SJCRH30 (cell line): ENCODE data around the gene SIGLEC1. TPM values are rescaled to one million over a fixed set of nuclear protein-coding genes. Genes with fewer than 3 reads are reported as not detected.

Experiments
- DNase-seq, 2 experiments: peaks; one replicate each; pipeline ENCODE4 v3.0.0-alpha.2; 2015 to 2020
- H3K27ac ChIP-seq: fragments of 250-450 bp; sonication (Bioruptor Pico); 2 replicates; pipeline ENCODE4 v1.5.1; 2020; ENCODE audit warnings: mild to moderate bottlenecking, moderate library complexity
- H3K27me3 ChIP-seq: fragments of 250-450 bp; sonication (Bioruptor Pico); 2 replicates; pipeline ENCODE4 v1.5.1; 2020; ENCODE audit warnings: mild to moderate bottlenecking, moderate library complexity
- H3K36me3 ChIP-seq: fragments of 250-450 bp; sonication (Bioruptor Pico); 2 replicates; pipeline ENCODE4 v1.5.1; 2020; ENCODE audit warnings: mild to moderate bottlenecking, moderate library complexity
- H3K4me1 ChIP-seq: fragments of 250-450 bp; sonication (Bioruptor Pico); 2 replicates; pipeline ENCODE4 v1.5.1; 2020; ENCODE audit warnings: mild to moderate bottlenecking, moderate library complexity
- H3K4me3 ChIP-seq: fragments of 250-450 bp; sonication (Bioruptor Pico); 2 replicates; pipeline ENCODE4 v1.5.1; 2020; ENCODE audit warnings: mild to moderate bottlenecking, moderate library complexity
- H3K9me3 ChIP-seq: fragments of 250-450 bp; sonication (Bioruptor Pico); replicated peaks from 2 replicates; pipeline ENCODE4 v1.5.1; 2020; ENCODE audit warnings: mild to moderate bottlenecking, moderate library complexity
- total RNA-seq: library from RNA; depleted of rRNA; stranded (reverse); fragments of >200 nt; shearing (Covaris generic); gene quantifications from 2 replicates; pipeline ENCODE4 v1.2.3, GENCODE V29; 2014; rRNA removed

SIGLEC1 gene
- 0.02 TPM in 1 of 2 replicates, not detected in the other for total RNA-seq

DNA sequence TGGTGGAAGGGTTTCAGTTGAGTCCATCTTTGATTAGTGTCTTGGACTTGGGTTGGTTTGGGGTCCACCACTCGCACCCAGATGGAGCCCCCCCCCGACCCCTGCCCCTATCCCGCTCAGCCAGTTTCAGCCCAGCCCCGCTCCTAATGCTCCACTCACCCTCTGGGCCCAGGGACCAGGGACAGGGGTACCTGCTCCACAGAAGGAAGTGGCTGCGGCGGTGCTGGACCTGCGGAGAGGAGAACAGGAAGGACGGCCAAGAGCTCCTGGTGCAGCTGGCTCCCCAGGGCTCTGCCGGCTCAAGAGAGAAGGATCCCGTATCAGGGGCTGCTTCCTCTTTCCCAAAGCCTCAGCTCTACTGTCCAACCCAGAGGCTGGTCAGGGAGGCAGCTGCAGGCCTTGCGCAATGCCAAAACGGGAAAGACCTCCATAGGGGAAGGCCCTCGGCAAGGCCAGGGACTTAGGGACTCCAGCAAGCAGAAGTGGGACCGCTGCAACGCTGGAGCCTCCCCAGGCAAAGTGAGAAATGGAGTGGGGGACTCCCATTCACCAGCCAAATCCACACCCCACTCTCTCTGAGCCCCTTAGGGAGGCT is at the start of gene SIGLEC1:
TSS of gene SIGLEC1 (minus strand) at position 322 of the 595 bp plus-strand sequence. CDS start 5,472 bp downstream, outside the sequence.
- Histone ChIP-seq H3K4me1 (no peaks in the 10 kb centered on the region), H3K27ac (no peak within 1 kb of the TSS), H3K4me3 (no peak within 1 kb of the TSS), H3K27me3 (no peaks in the 10 kb centered on the region), H3K36me3 (no peaks in the 10 kb centered on the region), H3K9me3 (no peaks in the 10 kb centered on the region)
- no peak for DNase-seq

DNA sequence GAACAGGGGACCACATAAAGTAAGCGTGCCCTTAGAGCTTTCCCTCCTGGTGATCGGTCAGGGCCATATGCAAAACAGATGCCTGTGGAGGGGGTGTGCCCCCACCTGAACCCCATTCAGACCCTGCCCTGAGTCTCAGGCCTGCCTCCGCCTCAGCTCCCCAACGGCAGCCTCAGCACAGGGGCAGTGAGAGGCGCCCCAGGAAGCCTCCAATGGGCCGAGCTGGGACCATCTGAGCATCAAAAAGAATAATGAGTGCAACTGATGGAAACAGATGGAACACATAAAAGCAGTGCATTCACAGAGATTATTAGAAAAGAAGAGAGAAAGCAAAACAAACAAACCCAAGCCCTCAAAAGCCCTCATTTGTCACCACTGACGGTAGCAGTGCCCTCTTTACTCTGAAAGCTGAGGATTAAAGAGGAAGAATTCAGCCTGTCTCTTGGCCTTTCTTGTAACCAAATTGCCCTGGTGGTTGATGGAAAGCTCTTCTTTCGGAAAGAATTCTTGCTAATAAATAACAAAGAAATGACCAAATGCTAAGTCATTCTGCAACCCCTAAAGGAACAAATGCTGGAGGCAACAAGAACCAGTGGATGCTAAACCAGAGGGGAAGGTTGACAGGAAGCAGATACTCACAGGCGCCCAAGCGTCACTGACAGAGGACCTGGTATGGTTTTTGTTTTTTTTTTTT is 48.4 kb upstream of the SIGLEC1 start:
- H3K4me3 ChIP-seq, result no peak overlapping the region
- H3K9me3 ChIP-seq, result no peaks in the 10 kb centered on the region
- H3K27me3 ChIP-seq, result no peaks in the 10 kb centered on the region
- H3K4me1 ChIP-seq, result no peaks in the 10 kb centered on the region
- peaks cover 5% of the 10 kb centered on the region; the same call in 1 of the 2 replicates for H3K36me3 ChIP-seq
- DNase-seq, result no peak
- H3K27ac ChIP-seq, result no peak overlapping the region

DNA sequence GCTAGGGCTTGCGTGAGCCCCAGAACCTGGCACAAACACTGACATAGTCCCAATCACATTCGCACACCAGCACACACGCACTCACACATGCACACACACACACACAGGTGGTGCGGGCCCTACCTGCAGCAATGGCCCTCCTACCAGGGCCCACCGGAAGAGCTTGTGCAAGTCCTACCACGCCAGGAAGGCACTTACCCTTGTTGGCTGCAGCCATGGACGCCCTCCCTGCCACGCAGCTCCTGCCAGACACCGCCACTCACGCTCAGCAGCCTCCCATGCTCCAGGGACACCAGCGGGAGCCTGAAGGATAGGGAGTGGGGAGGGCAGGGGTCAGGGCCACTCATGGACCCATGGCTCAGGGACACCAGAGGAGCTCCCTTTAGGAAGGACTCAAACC is 47.5 kb upstream of the SIGLEC1 start:
- Histone ChIP-seq H3K27me3 (no peaks in the 10 kb centered on the region), H3K4me1 (no peaks in the 10 kb centered on the region)
- DNase-seq, result no peak

DNA sequence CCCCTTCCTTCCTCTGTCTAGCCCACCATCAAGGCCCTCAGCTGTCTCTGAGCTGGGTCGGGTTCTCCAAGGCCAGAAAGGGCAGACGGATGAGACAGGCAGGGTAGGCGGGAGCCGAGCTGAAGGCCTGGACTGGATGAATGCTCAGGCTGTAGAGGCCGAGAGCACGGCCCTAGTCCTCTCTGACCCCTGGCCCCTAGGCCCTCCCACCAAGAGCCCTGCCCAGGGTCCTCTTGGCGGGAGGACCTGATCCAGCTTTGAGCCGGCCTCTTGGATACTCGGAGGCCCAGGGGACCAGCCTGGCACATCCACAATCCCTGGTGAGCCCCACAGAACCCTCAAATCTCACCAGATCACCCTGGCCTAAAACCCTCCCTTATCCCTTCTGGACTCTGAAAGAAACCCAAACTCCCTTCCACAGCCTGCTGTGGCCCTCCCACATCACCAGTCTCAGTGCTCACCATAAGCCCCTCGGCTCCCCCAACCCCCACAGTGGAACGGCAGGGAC is 47.0 kb upstream of the SIGLEC1 start:
- Histone ChIP-seq H3K27ac (no peak overlapping the region), H3K27me3 (no peaks in the 10 kb centered on the region), H3K9me3 (no peaks in the 10 kb centered on the region), H3K4me3 (no peak overlapping the region), H3K36me3 (peaks cover 5% of the 10 kb centered on the region; the same call in 1 of the 2 replicates), H3K4me1 (no peaks in the 10 kb centered on the region)
- DNase-seq, result no peak

More for the DNA sequence above, 47.5 kb upstream of the SIGLEC1 start:
- Histone ChIP-seq H3K4me3 (no peak overlapping the region), H3K9me3 (no peaks in the 10 kb centered on the region), H3K36me3 (peaks cover 5% of the 10 kb centered on the region; the same call in 1 of the 2 replicates), H3K27ac (no peak overlapping the region)

DNA sequence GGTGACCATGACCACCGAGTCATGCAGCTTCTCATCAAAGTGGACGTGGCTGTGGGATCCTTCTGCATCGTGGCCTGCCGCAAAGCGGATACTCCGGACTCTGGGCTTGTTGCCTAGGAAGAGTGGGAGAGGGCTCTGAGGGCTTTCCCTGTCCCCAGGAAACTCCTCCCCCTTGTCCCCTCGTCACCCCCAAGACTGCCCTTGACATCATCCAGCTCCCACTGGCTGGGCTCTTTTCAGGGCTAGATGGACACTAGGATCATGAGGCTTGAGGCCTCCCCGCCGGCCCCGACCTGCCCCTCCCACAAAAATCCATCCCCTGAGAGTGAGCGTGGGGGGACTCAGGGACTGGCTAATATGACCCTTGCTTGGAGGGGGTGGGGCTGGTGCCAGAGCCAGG is 46.2 kb upstream of the SIGLEC1 start:
- DNase-seq, result no peak
- Histone ChIP-seq H3K4me3 (no peak overlapping the region), H3K9me3 (no peaks in the 10 kb centered on the region), H3K4me1 (no peaks in the 10 kb centered on the region), H3K27ac (no peak overlapping the region), H3K36me3 (peaks cover 5% of the 10 kb centered on the region; the same call in 1 of the 2 replicates), H3K27me3 (no peaks in the 10 kb centered on the region)

DNA sequence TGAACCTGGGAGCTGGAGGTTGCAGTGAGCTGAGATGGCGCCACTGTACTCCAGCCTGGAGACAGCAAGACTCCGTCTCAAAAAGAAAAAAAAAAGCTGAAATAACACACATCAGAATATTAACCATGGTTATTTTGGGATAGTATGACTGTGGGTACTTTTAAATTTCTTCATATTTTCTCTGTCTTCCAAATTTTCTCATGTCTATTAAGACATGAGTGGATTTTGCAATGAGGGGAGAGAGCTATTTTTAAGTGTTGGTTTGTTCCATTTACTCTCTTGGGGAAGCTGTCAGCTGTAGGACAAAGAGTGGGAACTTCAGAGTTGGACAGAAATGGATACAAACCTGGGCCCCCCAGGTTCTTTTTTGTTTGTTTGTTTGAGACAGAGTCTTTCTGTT is 44.9 kb upstream of the SIGLEC1 start:
- H3K4me1 ChIP-seq, result no peaks in the 10 kb centered on the region
- H3K4me3 ChIP-seq, result no peak overlapping the region
- DNase-seq, result no peak
- H3K27ac ChIP-seq, result no peak overlapping the region
- H3K36me3 ChIP-seq, result peaks cover 5% of the 10 kb centered on the region; the same call in 1 of the 2 replicates
- no peaks in the 10 kb centered on the region for H3K9me3 ChIP-seq
- H3K27me3 ChIP-seq, result no peaks in the 10 kb centered on the region

DNA sequence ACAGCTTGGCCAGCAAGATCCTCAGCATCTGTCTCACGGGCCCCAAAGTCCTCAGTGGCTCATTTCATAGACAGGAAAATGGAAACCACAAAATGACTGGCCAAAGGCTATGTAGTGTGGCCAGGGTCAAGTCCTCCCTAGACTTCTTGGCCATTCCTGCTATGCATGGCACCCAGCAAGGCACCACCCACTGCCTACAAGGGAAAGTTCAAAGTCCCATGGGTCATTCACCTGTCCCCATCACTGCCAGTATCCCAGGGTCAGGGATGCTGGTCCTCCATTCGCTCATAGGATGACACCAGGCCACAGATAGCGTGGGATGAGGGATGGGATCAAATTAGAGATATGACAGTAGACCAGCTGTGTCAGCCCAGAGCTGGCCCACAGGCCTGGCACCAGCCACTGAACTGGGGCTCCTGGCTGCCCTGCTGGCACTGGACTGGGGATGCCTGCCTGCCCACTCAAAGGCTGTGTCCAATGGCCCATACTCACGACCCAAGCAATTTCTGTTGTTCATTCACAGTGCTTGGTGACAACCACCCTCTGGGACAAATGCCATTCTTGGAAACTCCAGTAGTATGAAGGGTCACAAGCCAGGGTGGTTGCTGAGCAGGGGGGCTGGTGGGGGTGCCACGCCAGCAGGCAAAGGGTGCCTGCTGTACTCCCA is 43.5 kb upstream of the SIGLEC1 start:
- Histone ChIP-seq H3K36me3 (peaks cover 5% of the 10 kb centered on the region; the same call in 1 of the 2 replicates), H3K9me3 (no peaks in the 10 kb centered on the region), H3K27me3 (no peaks in the 10 kb centered on the region), H3K27ac (no peak overlapping the region), H3K4me1 (no peaks in the 10 kb centered on the region), H3K4me3 (no peak overlapping the region)
- no peak for DNase-seq

DNA sequence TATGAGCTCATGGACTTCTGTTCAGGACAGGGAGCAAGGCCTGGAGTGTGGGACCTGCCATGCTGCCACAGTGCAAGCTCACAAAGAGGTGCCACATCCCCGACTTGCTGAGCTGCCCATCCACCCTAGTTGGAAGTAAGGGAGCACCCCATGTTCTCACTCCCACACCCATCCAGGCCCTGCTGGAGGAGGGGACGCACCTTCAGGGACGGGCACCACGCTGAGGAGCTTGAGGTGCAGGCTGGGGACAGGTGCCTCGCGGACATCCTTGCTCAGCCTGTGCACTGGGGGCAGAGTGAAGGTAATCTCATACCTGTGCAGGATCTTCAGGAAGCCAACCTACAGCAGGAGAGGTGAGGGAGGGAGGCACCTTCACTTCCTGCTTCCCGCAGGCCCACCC is 42.9 kb upstream of the SIGLEC1 start:
- Histone ChIP-seq H3K36me3 (peaks cover 5% of the 10 kb centered on the region; the same call in 1 of the 2 replicates), H3K27me3 (no peaks in the 10 kb centered on the region), H3K4me1 (no peaks in the 10 kb centered on the region), H3K27ac (no peak overlapping the region), H3K9me3 (no peaks in the 10 kb centered on the region), H3K4me3 (no peak overlapping the region)
- no peak for DNase-seq

DNA sequence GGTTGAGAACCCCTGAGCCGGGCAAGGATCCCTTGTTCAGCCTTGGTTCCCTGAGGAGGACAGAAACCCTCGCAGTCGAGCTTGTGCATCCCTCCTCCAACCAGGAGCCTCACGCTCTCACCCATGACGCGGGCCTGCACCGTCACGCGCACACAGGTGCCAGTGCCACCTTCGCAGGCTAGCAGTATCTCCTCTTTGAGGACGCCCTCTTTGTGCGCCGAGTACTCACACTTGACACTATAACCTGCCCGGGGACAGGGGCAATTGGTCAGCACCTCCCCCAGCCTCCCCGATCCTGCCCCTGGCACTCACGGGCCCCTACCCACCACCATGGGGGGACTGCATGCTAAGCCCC is 41.9 kb upstream of the SIGLEC1 start:
- Histone ChIP-seq H3K4me1 (no peaks in the 10 kb centered on the region), H3K27me3 (no peaks in the 10 kb centered on the region), H3K4me3 (no peak overlapping the region), H3K27ac (no peak overlapping the region), H3K36me3 (peaks cover 5% of the 10 kb centered on the region; the same call in 1 of the 2 replicates), H3K9me3 (no peaks in the 10 kb centered on the region)
- no peak for DNase-seq

DNA sequence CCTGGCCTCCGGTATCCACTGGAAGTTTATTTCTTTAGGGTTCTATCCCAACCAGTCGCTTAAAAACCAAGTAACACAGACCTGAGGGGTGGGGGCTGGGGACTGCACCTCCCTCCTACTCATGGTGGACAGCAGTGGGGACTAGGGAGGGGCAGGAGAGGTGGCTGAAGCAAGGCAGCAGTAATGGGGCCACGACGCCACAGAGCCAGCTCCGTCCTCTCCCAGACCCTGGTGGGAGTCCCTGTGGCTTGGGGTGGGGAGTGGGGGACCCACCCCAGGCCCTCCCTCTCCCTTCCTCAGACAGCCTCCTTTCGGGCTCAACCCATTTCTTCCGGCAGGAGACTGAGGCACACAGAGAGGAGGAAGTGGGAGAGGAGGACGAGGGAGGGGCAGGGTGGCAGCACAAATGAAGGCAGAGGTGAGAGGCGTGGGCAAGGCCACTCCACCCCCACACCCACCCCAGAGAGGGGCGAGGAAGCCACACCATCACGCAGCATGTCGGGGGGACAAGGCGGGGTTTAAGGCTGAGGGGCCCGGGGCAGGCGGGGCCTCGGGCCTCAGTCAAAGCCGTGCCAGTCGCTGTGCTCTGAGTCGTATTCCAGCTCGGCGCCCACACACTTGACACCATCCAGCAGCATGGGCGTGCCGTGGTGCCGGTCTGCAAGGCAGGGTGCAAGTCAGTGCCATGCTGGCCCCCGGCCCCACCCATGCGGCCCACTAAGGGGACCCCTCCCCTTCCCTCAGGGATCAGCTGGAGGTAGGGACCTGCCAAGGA is 41.3 kb upstream of the SIGLEC1 start:
- Histone ChIP-seq H3K4me1 (no peaks in the 10 kb centered on the region), H3K4me3 (no peak overlapping the region), H3K36me3 (peaks cover 5% of the 10 kb centered on the region; the same call in 1 of the 2 replicates), H3K27me3 (no peaks in the 10 kb centered on the region), H3K27ac (no peak overlapping the region), H3K9me3 (no peaks in the 10 kb centered on the region)
- no peak for DNase-seq

DNA sequence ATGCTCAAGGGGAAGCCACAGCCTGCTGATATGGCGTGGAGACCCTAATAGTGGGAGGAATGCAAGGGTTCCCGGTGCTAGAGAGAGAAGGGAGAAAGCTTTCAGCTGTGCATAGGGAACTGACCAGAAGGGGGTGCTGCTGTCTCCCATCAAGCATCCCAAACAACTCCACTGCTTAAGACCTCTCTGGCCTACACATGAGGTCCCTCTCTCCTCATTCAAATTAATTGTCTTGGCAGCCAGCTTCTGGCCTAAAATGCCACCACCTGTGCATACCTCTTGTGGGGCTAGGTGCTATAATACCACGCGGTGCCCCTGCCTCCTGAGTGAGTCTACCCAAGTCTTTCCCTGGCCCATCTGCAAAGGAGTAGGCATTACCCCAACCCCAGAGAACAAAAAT is 40.7 kb upstream of the SIGLEC1 start:
- no peaks in the 10 kb centered on the region for H3K4me1 ChIP-seq
- H3K9me3 ChIP-seq, result no peaks in the 10 kb centered on the region
- H3K36me3 ChIP-seq, result peaks cover 5% of the 10 kb centered on the region; the same call in 1 of the 2 replicates
- H3K27me3 ChIP-seq, result no peaks in the 10 kb centered on the region
- H3K4me3 ChIP-seq, result no peak overlapping the region
- H3K27ac ChIP-seq, result no peak overlapping the region
- DNase-seq, result peak; percentile 34 to 71

DNA sequence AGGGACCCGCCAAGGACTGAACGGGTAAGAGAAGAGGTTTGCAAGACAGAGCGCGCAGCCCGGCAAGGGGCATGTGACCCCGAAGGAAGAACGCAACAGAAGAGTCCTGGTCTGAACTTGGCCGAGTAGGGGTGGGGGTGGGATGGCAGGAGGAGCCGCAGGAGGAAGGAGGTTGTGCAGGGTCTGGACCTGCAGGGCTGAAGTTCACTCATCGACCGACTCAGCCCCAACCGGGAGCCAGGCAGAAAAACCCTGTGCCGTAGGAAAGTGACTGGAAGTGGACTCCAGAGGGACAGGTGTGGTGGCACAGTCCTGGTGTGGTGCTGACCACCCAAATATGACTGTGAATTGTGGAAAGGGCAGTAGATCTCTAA is 40.0 kb upstream of the SIGLEC1 start:
- Histone ChIP-seq H3K4me1 (no peaks in the 10 kb centered on the region), H3K27ac (no peak overlapping the region), H3K36me3 (no peaks in the 10 kb centered on the region; the same call in 1 of the 2 replicates), H3K27me3 (no peaks in the 10 kb centered on the region), H3K9me3 (no peaks in the 10 kb centered on the region), H3K4me3 (no peak overlapping the region)
- no peak for DNase-seq

DNA sequence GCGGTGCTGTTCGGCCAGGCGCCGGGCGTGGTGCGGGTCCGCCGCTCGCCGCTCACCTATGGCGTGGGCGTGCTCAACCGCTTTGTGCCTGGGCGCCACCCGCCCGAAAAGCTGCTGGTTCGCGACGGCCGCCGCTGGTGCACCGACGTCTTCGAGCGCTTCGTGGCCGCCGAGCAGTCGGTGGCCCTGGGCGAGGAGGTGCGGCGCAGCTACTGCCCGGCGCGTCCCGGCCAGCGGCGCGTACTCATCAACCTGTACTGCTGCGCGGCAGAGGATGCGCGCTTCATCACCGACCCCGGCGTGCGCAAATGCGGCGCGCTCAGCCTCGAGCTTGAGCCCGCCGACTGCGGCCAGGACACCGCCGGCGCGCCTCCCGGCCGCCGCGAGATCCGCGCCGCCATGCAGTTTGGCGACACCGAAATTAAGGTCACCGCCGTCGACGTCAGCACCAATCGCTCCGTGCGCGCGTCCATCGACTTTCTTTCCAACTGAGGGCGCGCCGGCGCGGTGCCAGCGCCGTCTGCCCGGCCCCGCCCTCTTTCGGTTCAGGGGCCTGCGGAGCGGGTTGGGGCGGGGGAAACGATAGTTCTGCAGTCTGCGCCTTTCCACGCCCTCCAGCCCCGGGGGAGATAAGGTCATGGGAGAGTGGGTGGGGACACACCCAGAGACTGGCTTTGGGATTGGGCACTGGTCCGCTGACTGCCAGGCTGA is 39.4 kb upstream of the SIGLEC1 start:
- Histone ChIP-seq H3K4me1 (no peaks in the 10 kb centered on the region), H3K36me3 (no peaks in the 10 kb centered on the region; the same call in 1 of the 2 replicates), H3K27me3 (no peaks in the 10 kb centered on the region), H3K27ac (no peak overlapping the region), H3K4me3 (no peak overlapping the region), H3K9me3 (no peaks in the 10 kb centered on the region)
- DNase-seq, result no peak

DNA sequence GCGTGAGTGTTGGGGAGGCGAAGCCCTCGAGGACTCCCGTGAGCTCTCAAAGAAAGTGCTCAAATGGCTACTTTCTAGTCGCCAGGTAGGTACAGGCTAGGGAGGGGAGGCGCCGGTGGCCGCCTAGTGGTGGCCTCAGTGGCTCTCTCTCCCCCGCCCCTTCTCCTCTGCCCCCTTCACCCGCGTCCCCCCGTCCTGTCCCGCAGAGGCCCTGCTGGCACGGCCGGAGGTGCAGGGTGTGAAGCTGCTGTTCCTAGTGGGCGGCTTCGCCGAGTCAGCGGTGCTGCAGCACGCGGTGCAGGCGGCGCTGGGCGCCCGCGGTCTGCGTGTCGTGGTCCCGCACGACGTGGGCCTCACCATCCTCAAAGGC is 38.9 kb upstream of the SIGLEC1 start:
- Histone ChIP-seq H3K4me1 (no peaks in the 10 kb centered on the region), H3K27ac (no peak overlapping the region), H3K27me3 (no peaks in the 10 kb centered on the region), H3K36me3 (no peaks in the 10 kb centered on the region; the same call in 1 of the 2 replicates), H3K4me3 (no peak overlapping the region), H3K9me3 (no peaks in the 10 kb centered on the region)
- DNase-seq, result no peak
